H9 (cell line): Measurements from ENCODE around the gene FOXR1. TPM values are rescaled to one million over a fixed set of nuclear protein-coding genes. Genes with fewer than 3 reads are reported as not detected.

ENCODE experiments used
- DNase-seq: peaks from one replicate; pipeline ENCODE4 v3.0.0-alpha.2; 2017
- H2AFZ ChIP-seq: one replicate; pipeline ENCODE4 v1.6.1; 2013; ENCODE audit warnings: mild to moderate bottlenecking, low read length, control low read depth, moderate library complexity
- H2AK5ac ChIP-seq: 2 replicates; pipeline ENCODE4 v1.6.1; 2013; ENCODE audit warnings: low read length, control low read depth, mixed read lengths; ENCODE audit not compliant: insufficient read length
- H2BK120ac ChIP-seq: one replicate; pipeline ENCODE4 v1.6.1; 2013; ENCODE audit warnings: low read depth, mild to moderate bottlenecking, low read length, control low read depth, inconsistent platforms; ENCODE audit not compliant: poor library complexity, severe bottlenecking
- H2BK12ac ChIP-seq: 2 replicates; pipeline ENCODE4 v1.6.1; 2013; ENCODE audit warnings: low read length, control low read depth, mixed read lengths, low read depth; ENCODE audit not compliant: insufficient read length
- H2BK15ac ChIP-seq: 2 replicates; pipeline ENCODE4 v1.6.1; 2013; ENCODE audit warnings: low read depth, low read length, control low read depth
- H2BK20ac ChIP-seq: one replicate; pipeline ENCODE4 v1.6.1; 2013; ENCODE audit warnings: low read depth, mild to moderate bottlenecking, low read length, control low read depth, inconsistent platforms; ENCODE audit not compliant: poor library complexity, severe bottlenecking
- H2BK5ac ChIP-seq: 2 replicates; pipeline ENCODE4 v1.6.1; 2013; ENCODE audit warnings: low read length, control low read depth, mixed read lengths; ENCODE audit not compliant: insufficient read length
- H3K14ac ChIP-seq: 2 replicates; pipeline ENCODE4 v1.6.1; 2013; ENCODE audit warnings: low read length, control low read depth; ENCODE audit not compliant: insufficient read depth
- H3K18ac ChIP-seq: 2 replicates; pipeline ENCODE4 v1.6.1; 2013; ENCODE audit warnings: low read depth, mild to moderate bottlenecking, mixed read lengths, low read length, control low read depth; ENCODE audit not compliant: insufficient read length
- H3K23ac ChIP-seq: 2 replicates; pipeline ENCODE4 v1.6.1; 2013; ENCODE audit warnings: low read length, control low read depth, mixed read lengths, low read depth; ENCODE audit not compliant: insufficient read length
- H3K23me2 ChIP-seq: 2 replicates; pipeline ENCODE4 v1.6.1; 2013; ENCODE audit warnings: low read depth, mild to moderate bottlenecking, mixed read lengths, low read length, control low read depth; ENCODE audit not compliant: insufficient read length, poor library complexity, severe bottlenecking
- H3K27ac ChIP-seq: 2 replicates; pipeline ENCODE4 v1.5.1; 2013; ENCODE audit warnings: low read length, control low read depth, mixed read lengths, low read depth; ENCODE audit not compliant: insufficient read length
- H3K27me3 ChIP-seq: 2 replicates; pipeline ENCODE4 v1.6.1; 2013; ENCODE audit warnings: low read length, control low read depth, inconsistent platforms; ENCODE audit not compliant: insufficient read depth
- H3K4ac ChIP-seq: 2 replicates; pipeline ENCODE4 v1.6.1; 2013; ENCODE audit warnings: low read depth, mild to moderate bottlenecking, control low read depth, inconsistent platforms, low read length, moderate library complexity
- H3K4me1 ChIP-seq: 2 replicates; pipeline ENCODE4 v1.6.1; 2013; ENCODE audit warnings: low read length, control low read depth, inconsistent platforms; ENCODE audit not compliant: insufficient read depth
- H3K4me2 ChIP-seq: 2 replicates; pipeline ENCODE4 v1.6.1; 2013; ENCODE audit warnings: low read length, control low read depth, mixed read lengths; ENCODE audit not compliant: insufficient read length, insufficient read depth
- H3K56ac ChIP-seq: 2 replicates; pipeline ENCODE4 v1.6.1; 2013; ENCODE audit warnings: low read depth, mild to moderate bottlenecking, mixed read lengths, low read length, control low read depth; ENCODE audit not compliant: insufficient read length
- H3K79me1 ChIP-seq: 2 replicates; pipeline ENCODE4 v1.6.1; 2013; ENCODE audit warnings: low read depth, mild to moderate bottlenecking, moderate library complexity, low read length, control low read depth, inconsistent platforms; ENCODE audit not compliant: insufficient read depth, poor library complexity, severe bottlenecking
- H3K79me2 ChIP-seq: 2 replicates; pipeline ENCODE4 v1.6.1; 2013; ENCODE audit warnings: low read length, control low read depth, inconsistent platforms; ENCODE audit not compliant: insufficient read depth
- H3K9ac ChIP-seq: 2 replicates; pipeline ENCODE4 v1.6.1; 2013; ENCODE audit warnings: low read length, control low read depth, mixed read lengths; ENCODE audit not compliant: insufficient read length; ENCODE audit errors: extremely low read depth
- H3K9me3 ChIP-seq: one replicate; pipeline ENCODE4 v1.6.1; 2013; ENCODE audit warnings: low read depth, low read length, inconsistent platforms; ENCODE audit not compliant: control insufficient read depth
- H3T11ph ChIP-seq: one replicate; pipeline ENCODE4 v1.6.1; 2013; ENCODE audit warnings: mild to moderate bottlenecking, low read length, control low read depth, inconsistent platforms
- H4K20me1 ChIP-seq: one replicate; pipeline ENCODE4 v1.6.1; 2013; ENCODE audit not compliant: control insufficient read depth, insufficient read length, insufficient read depth
- H4K5ac ChIP-seq: 2 replicates; pipeline ENCODE4 v1.6.1; 2013; ENCODE audit warnings: low read depth, mild to moderate bottlenecking, mixed read lengths, low read length, control low read depth; ENCODE audit not compliant: insufficient read length
- H4K8ac ChIP-seq: replicated peaks from 2 replicates; pipeline ENCODE4 v1.6.1; 2013; ENCODE audit warnings: low read length, control low read depth, mixed read lengths, low read depth; ENCODE audit not compliant: insufficient read length
- H4K91ac ChIP-seq: 2 replicates; pipeline ENCODE4 v1.6.1; 2013; ENCODE audit warnings: low read depth, mild to moderate bottlenecking, moderate library complexity, mixed read lengths, low read length, control low read depth; ENCODE audit not compliant: insufficient read length
- H3K27ac Mint-ChIP-seq, 3 experiments: 2 replicates in 2 of 3; 3 replicates in 1 of 3; pipeline ENCODE4 v1.8.0; 2020 to 2021; ENCODE audit warnings: mixed read lengths in 3 of 3, mild to moderate bottlenecking in 1 of 3, moderate library complexity in 1 of 3
- H3K27me3 Mint-ChIP-seq: 2 replicates; pipeline ENCODE4 v1.8.0; 2021; ENCODE audit warnings: low read depth, mild to moderate bottlenecking, moderate library complexity, mixed read lengths
- H3K36me3 Mint-ChIP-seq, 3 experiments: 2 replicates in 2 of 3; 3 replicates in 1 of 3; pipeline ENCODE4 v1.8.0; 2020 to 2021; ENCODE audit warnings: low read depth in 3 of 3, mixed read lengths in 3 of 3; ENCODE audit not compliant: insufficient read depth in 1 of 3
- H3K4me1 Mint-ChIP-seq, 2 experiments: 2 replicates each; pipeline ENCODE4 v1.8.0; 2020; ENCODE audit warnings: mixed read lengths in 2 of 2
- H3K4me3 Mint-ChIP-seq, 2 experiments: 2 replicates in 1 of 2; 3 replicates in 1 of 2; pipeline ENCODE4 v1.8.0; 2020 to 2021; ENCODE audit warnings: mild to moderate bottlenecking in 2 of 2, mixed read lengths in 2 of 2, moderate library complexity in 1 of 2
- H3K9me3 Mint-ChIP-seq, 2 experiments: 2 replicates in 1 of 2; 3 replicates in 1 of 2; pipeline ENCODE4 v1.8.0; 2020; ENCODE audit warnings: mild to moderate bottlenecking in 2 of 2, mixed read lengths in 2 of 2, moderate library complexity in 1 of 2
- CTCF ChIP-seq: fragments of 200-600 bp; sonication (generic); conservative IDR thresholded peaks from 3 replicates; pipeline ENCODE4 v1.8.0; 2021; ENCODE audit warnings: antibody characterized with exemption, mild to moderate bottlenecking
- WGBS: extraction: QIAGEN DNeasy Blood & Tissue Kit; methylation state at CpG from one replicate; pipeline ENCODE4 v1.1.7; 2013; ENCODE audit warnings: missing lambda C conversion rate, low lambda C conversion rate, mixed read lengths; ENCODE audit not compliant: insufficient read length; ENCODE audit errors: extremely low coverage; 5-methylcytosine and 5-hydroxymethylcytosine counted together
- total RNA-seq: library from RNA; stranded (reverse); gene quantifications from 2 replicates; pipeline ENCODE4 v1.2.1, GENCODE V29; 2021

FOXR1 gene
- total RNA-seq, 1 experiment from 2014 or later: not detected

DNA sequence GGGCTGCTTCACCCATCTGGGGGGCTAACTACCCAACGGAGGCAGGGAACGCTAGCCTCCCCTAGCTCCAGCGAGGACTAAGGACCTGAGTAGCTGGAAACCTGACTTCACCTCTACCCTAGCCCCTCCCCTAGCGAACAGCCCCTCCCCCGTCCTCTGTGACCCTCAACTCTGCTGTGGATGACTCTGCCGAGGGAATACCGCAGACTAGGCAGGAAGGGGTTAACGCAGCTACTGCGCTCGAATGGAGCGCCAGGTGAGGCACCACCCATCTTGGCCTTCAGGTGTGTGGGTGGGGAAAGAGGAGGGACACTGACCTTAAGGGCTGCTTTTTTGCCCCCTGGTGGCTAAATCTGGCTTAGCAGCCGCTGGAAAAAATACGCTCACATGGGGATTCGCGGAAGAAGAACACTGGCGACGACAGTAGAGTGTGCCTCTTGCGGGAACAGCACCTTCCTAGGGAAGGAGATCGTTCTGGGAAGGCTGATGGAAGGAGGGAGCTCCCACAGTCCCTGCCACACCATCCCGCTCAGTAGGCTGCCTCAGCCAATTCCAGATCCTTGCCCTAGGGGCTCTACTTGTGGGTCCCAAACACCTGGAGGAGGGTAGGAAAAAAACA, 41.4 kb upstream of the FOXR1 start:
- Histone ChIP-seq H3T11ph (no peak overlapping the region), H3K27me3 (peaks cover 2% of the 10 kb centered on the region; the same call in 1 of the 2 replicates), H2BK120ac (no peak overlapping the region), H2BK20ac (no peak overlapping the region), H2AFZ (no peak overlapping the region), H4K20me1 (no peaks in the 10 kb centered on the region), H4K8ac (no peak overlapping the region), H2AK5ac (no peak overlapping the region), H3K4me1 (peaks cover 5% of the 10 kb centered on the region; the same call in 1 of the 2 replicates), H3K27ac (no peak overlapping the region), H3K9ac (no peak overlapping the region), H3K14ac (no peak overlapping the region), H2BK15ac (no peak overlapping the region), H4K91ac (no peak overlapping the region), H3K79me2 (no peaks in the 10 kb centered on the region; the same call in 1 of the 2 replicates), H3K23me2 (peaks cover 18% of the 10 kb centered on the region), H3K79me1 (no peaks in the 10 kb centered on the region), H3K4me2 (peak overlapping the region; percentile 86), H3K9me3 (no peaks in the 10 kb centered on the region), H3K56ac (no peak overlapping the region), H3K23ac (no peak overlapping the region), H4K5ac (no peak overlapping the region), H2BK12ac (no peak overlapping the region), H2BK5ac (no peak overlapping the region), H3K18ac (peak overlapping the region; percentile 21), H3K4ac (no peak overlapping the region)
- no peaks in the 10 kb centered on the region for H3K9me3 Mint-ChIP-seq
- peaks cover 30% of the 10 kb centered on the region for H3K27me3 Mint-ChIP-seq
- H3K27ac Mint-ChIP-seq: peak overlapping the region; percentile 82 to 98 (median 96); a peak in 6 of 7 replicates
- peak; percentile 95 for TF ChIP-seq CTCF
- peak; percentile 97 for DNase-seq
- no CpG with 5 or more reads among the region's 20 CpGs for WGBS
- peaks cover 34 to 35% of the 10 kb centered on the region in 2 experiments for H3K4me1 Mint-ChIP-seq
- H3K36me3 Mint-ChIP-seq: no peaks in the 10 kb centered on the region
- peak overlapping the region; percentile 89 to 96 for H3K4me3 Mint-ChIP-seq
